ENCODE data around the gene FIGN.

The FIGN gene

GRCh38 chr2:163606878-163607277, 128.9 kb downstream of the FIGN start:
- H3K9me3 ChIP-seq (ENCODE audit: control insufficient read depth in 1 of 2, low read length in 2 of 2): no peaks in the 10 kb centered on the region
- H3K27ac ChIP-seq (ENCODE audit: low read length): no peak overlapping the region
- peaks cover 0 to 6% of the 10 kb centered on the region in 2 donors for H3K36me3 ChIP-seq (ENCODE audit: control insufficient read depth in 1 of 2, insufficient read depth in 2 of 2, low read length in 2 of 2)
- no peak overlapping the region for H3K4me3 ChIP-seq (ENCODE audit: low read depth in 1 of 2, low read length in 2 of 2)
- H3K27me3 ChIP-seq (ENCODE audit: low read depth, low read length): no peaks in the 10 kb centered on the region
- no peaks in the 10 kb centered on the region for H3K4me1 ChIP-seq (ENCODE audit: control insufficient read depth in 1 of 2, insufficient read depth in 2 of 2, low read length in 2 of 2)

GRCh38 chr2:163605779-163606178, 130.0 kb downstream of the FIGN start:
- Histone ChIP-seq H3K4me1 (ENCODE audit: control insufficient read depth in 1 of 2, insufficient read depth in 2 of 2, low read length in 2 of 2) (no peaks in the 10 kb centered on the region), H3K9me3 (ENCODE audit: control insufficient read depth in 1 of 2, low read length in 2 of 2) (no peaks in the 10 kb centered on the region), H3K27me3 (ENCODE audit: low read depth, low read length) (no peaks in the 10 kb centered on the region), H3K4me3 (ENCODE audit: low read depth in 1 of 2, low read length in 2 of 2) (no peak overlapping the region), H3K36me3 (ENCODE audit: control insufficient read depth in 1 of 2, insufficient read depth in 2 of 2, low read length in 2 of 2) (no peaks in the 10 kb centered on the region), H3K27ac (ENCODE audit: low read length) (no peak overlapping the region)

DNA sequence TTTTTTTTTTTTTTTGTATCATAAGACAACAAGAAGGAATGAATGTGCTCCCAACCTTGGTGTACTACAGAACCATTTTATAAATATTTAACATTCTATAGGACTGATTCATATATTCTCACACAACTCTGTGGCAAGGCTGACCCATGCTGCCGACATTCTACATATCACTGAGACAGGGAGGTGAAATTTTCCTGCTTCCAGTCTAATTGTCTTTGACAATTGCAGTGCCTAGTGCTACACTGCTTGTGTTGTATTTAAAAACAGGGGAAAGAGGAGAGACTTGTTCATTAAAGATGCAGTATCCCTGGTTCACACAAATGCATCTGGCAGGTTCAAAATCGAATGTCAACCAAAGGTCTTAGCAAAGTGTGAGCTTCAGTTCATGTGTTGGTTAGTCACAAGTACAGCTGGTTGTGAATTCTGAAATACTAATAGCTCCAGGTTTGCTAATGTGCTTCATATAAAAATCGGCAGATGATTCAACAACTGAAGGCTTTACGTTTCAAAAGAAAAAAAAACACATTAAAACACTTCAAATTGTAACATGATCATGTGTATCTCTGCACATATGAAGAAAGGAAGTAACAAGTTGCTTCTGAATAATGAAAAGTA, 130.8 kb downstream of the FIGN start:
- Histone ChIP-seq H3K4me1 (ENCODE audit: control insufficient read depth in 1 of 2, insufficient read depth in 2 of 2, low read length in 2 of 2) (no peaks in the 10 kb centered on the region), H3K9me3 (ENCODE audit: control insufficient read depth in 1 of 2, low read length in 2 of 2) (no peaks in the 10 kb centered on the region), H3K4me3 (ENCODE audit: low read depth in 1 of 2, low read length in 2 of 2) (no peak overlapping the region), H3K27ac (ENCODE audit: low read length) (no peak overlapping the region), H3K36me3 (ENCODE audit: control insufficient read depth in 1 of 2, insufficient read depth in 2 of 2, low read length in 2 of 2) (no peaks in the 10 kb centered on the region), H3K27me3 (ENCODE audit: low read depth, low read length) (no peaks in the 10 kb centered on the region)

DNA sequence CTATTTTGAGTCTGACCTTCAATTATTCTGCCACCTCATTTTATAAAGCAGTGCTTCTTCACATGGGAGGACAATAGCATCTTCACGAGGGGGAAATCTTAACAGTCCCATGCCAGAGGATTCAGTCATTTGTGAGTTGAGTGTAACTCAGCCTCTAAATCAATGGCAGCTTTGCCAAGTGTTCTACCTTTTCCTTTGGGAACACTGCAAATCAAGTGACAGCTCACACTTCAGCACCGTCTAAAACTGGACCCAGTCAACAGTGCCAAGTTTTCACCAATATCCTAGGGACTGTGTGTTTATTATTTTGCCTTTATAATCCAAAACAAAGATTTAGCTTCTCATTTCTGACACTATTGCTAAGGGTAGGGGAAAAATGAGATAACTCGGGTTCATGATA, 133.6 kb downstream of the FIGN start:
- H3K27me3 ChIP-seq (ENCODE audit: low read depth, low read length): no peaks in the 10 kb centered on the region
- no peaks in the 10 kb centered on the region for H3K4me1 ChIP-seq (ENCODE audit: control insufficient read depth in 1 of 2, insufficient read depth in 2 of 2, low read length in 2 of 2)
- H3K4me3 ChIP-seq (ENCODE audit: low read depth in 1 of 2, low read length in 2 of 2): no peak overlapping the region
- no peak overlapping the region for H3K27ac ChIP-seq (ENCODE audit: low read length)
- no peaks in the 10 kb centered on the region for H3K36me3 ChIP-seq (ENCODE audit: control insufficient read depth in 1 of 2, insufficient read depth in 2 of 2, low read length in 2 of 2)
- H3K9me3 ChIP-seq (ENCODE audit: control insufficient read depth in 1 of 2, low read length in 2 of 2): no peaks in the 10 kb centered on the region

GRCh38 chr2:163601377-163601776, 134.4 kb downstream of the FIGN start:
- no peak overlapping the region for H3K27ac ChIP-seq (ENCODE audit: low read length)
- H3K4me1 ChIP-seq (ENCODE audit: control insufficient read depth in 1 of 2, insufficient read depth in 2 of 2, low read length in 2 of 2): no peaks in the 10 kb centered on the region
- H3K27me3 ChIP-seq (ENCODE audit: low read depth, low read length): no peaks in the 10 kb centered on the region
- H3K9me3 ChIP-seq (ENCODE audit: control insufficient read depth in 1 of 2, low read length in 2 of 2): no peaks in the 10 kb centered on the region
- H3K4me3 ChIP-seq (ENCODE audit: low read depth in 1 of 2, low read length in 2 of 2): no peak overlapping the region
- no peaks in the 10 kb centered on the region for H3K36me3 ChIP-seq (ENCODE audit: control insufficient read depth in 1 of 2, insufficient read depth in 2 of 2, low read length in 2 of 2)

GRCh38 chr2:163600801-163601200, 135.0 kb downstream of the FIGN start:
- H3K9me3 ChIP-seq (ENCODE audit: control insufficient read depth in 1 of 2, low read length in 2 of 2): no peaks in the 10 kb centered on the region
- H3K36me3 ChIP-seq (ENCODE audit: control insufficient read depth in 1 of 2, insufficient read depth in 2 of 2, low read length in 2 of 2): no peaks in the 10 kb centered on the region
- no peak overlapping the region for H3K27ac ChIP-seq (ENCODE audit: low read length)
- no peaks in the 10 kb centered on the region for H3K4me1 ChIP-seq (ENCODE audit: control insufficient read depth in 1 of 2, insufficient read depth in 2 of 2, low read length in 2 of 2)
- no peaks in the 10 kb centered on the region for H3K27me3 ChIP-seq (ENCODE audit: low read depth, low read length)
- no peak overlapping the region for H3K4me3 ChIP-seq (ENCODE audit: low read depth in 1 of 2, low read length in 2 of 2)

DNA sequence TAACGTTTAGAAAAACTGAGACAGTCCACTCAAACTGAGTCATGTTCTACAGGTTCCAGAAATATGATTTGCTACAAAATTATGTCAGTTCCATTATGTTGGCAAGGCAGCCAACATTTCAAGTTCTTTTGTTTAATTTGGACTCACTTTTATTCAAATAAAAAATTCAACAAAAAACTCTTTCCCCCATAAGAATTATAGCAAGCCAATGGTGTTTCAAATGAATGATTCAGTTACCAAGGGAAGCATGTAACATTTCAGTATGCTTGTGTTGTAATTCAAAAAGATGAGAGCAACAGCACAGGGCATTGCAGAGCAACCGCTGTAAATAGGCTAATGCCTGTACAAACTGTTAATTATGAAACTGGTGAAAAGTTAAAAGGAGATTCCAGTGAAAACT, 140.8 kb downstream of the FIGN start:
- Histone ChIP-seq H3K27me3 (ENCODE audit: low read depth, low read length) (no peaks in the 10 kb centered on the region), H3K4me3 (ENCODE audit: low read depth in 1 of 2, low read length in 2 of 2) (no peak overlapping the region), H3K9me3 (ENCODE audit: control insufficient read depth in 1 of 2, low read length in 2 of 2) (no peaks in the 10 kb centered on the region), H3K27ac (ENCODE audit: low read length) (no peak overlapping the region), H3K36me3 (ENCODE audit: control insufficient read depth in 1 of 2, insufficient read depth in 2 of 2, low read length in 2 of 2) (no peaks in the 10 kb centered on the region), H3K4me1 (ENCODE audit: control insufficient read depth in 1 of 2, insufficient read depth in 2 of 2, low read length in 2 of 2) (no peaks in the 10 kb centered on the region)

GRCh38 chr2:163594497-163594896, 141.3 kb downstream of the FIGN start:
- Histone ChIP-seq H3K27me3 (ENCODE audit: low read depth, low read length) (no peaks in the 10 kb centered on the region), H3K4me1 (ENCODE audit: control insufficient read depth in 1 of 2, insufficient read depth in 2 of 2, low read length in 2 of 2) (no peaks in the 10 kb centered on the region), H3K4me3 (ENCODE audit: low read depth in 1 of 2, low read length in 2 of 2) (no peak overlapping the region), H3K9me3 (ENCODE audit: control insufficient read depth in 1 of 2, low read length in 2 of 2) (no peaks in the 10 kb centered on the region), H3K27ac (ENCODE audit: low read length) (no peak overlapping the region), H3K36me3 (ENCODE audit: control insufficient read depth in 1 of 2, insufficient read depth in 2 of 2, low read length in 2 of 2) (no peaks in the 10 kb centered on the region)

GRCh38 chr2:163593982-163594381, 141.8 kb downstream of the FIGN start:
- Histone ChIP-seq H3K4me1 (ENCODE audit: control insufficient read depth in 1 of 2, insufficient read depth in 2 of 2, low read length in 2 of 2) (no peaks in the 10 kb centered on the region), H3K9me3 (ENCODE audit: control insufficient read depth in 1 of 2, low read length in 2 of 2) (no peaks in the 10 kb centered on the region), H3K36me3 (ENCODE audit: control insufficient read depth in 1 of 2, insufficient read depth in 2 of 2, low read length in 2 of 2) (no peaks in the 10 kb centered on the region), H3K27ac (ENCODE audit: low read length) (no peak overlapping the region), H3K4me3 (ENCODE audit: low read depth in 1 of 2, low read length in 2 of 2) (no peak overlapping the region), H3K27me3 (ENCODE audit: low read depth, low read length) (no peaks in the 10 kb centered on the region)

GRCh38 chr2:163592954-163593622, 142.7 kb downstream of the FIGN start:
- Histone ChIP-seq H3K4me3 (ENCODE audit: low read depth in 1 of 2, low read length in 2 of 2) (no peak overlapping the region), H3K36me3 (ENCODE audit: control insufficient read depth in 1 of 2, insufficient read depth in 2 of 2, low read length in 2 of 2) (no peaks in the 10 kb centered on the region), H3K9me3 (ENCODE audit: control insufficient read depth in 1 of 2, low read length in 2 of 2) (no peaks in the 10 kb centered on the region), H3K27ac (ENCODE audit: low read length) (no peak overlapping the region), H3K27me3 (ENCODE audit: low read depth, low read length) (no peaks in the 10 kb centered on the region), H3K4me1 (ENCODE audit: control insufficient read depth in 1 of 2, insufficient read depth in 2 of 2, low read length in 2 of 2) (no peaks in the 10 kb centered on the region)

DNA sequence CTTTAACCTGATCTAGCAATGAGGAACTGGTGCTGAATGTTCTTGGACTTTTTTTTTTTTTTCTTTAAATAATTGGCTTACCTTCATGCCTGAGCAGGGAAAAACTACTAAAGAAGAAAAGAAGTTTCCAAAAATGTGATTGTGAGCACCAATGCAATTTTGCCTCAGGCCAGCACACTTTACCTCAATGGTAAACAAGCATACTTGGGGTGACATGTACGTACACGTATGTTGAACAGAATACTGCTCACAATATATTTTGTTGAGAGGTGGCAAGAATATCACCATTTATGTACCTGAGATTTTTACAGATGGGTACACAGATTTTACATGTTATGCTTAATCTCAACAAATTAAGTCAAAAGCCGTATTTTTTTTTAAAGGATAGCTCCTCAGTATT, 144.3 kb downstream of the FIGN start:
- no peak overlapping the region for H3K4me3 ChIP-seq (ENCODE audit: low read depth in 1 of 2, low read length in 2 of 2)
- no peak overlapping the region for H3K27ac ChIP-seq (ENCODE audit: low read length)
- H3K9me3 ChIP-seq (ENCODE audit: control insufficient read depth in 1 of 2, low read length in 2 of 2): no peaks in the 10 kb centered on the region
- H3K4me1 ChIP-seq (ENCODE audit: control insufficient read depth in 1 of 2, insufficient read depth in 2 of 2, low read length in 2 of 2): no peaks in the 10 kb centered on the region
- H3K36me3 ChIP-seq (ENCODE audit: control insufficient read depth in 1 of 2, insufficient read depth in 2 of 2, low read length in 2 of 2): no peaks in the 10 kb centered on the region
- no peaks in the 10 kb centered on the region for H3K27me3 ChIP-seq (ENCODE audit: low read depth, low read length)

DNA sequence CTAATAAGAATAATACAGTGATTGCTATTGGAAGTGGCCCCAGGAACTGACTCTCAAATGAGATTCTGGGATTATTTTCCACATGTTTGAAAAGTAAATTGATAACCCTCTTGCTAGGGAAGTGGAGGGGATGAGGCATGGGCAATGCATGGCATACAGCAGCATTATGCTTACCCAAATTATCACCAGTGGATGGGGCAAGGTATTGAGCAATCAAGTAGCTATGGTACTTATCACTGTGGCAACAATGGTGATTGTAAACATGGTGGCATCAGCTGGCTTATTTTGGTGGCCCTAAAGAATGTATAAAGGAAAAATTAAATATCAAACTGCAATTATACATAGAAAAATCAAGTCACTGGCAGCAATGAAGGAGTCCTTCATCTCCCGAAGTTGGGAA, 155.1 kb downstream of the FIGN start:
- Histone ChIP-seq H3K4me3 (ENCODE audit: low read depth in 1 of 2, low read length in 2 of 2) (no peak overlapping the region), H3K27me3 (ENCODE audit: low read depth, low read length) (no peaks in the 10 kb centered on the region), H3K4me1 (ENCODE audit: control insufficient read depth in 1 of 2, insufficient read depth in 2 of 2, low read length in 2 of 2) (no peaks in the 10 kb centered on the region), H3K27ac (ENCODE audit: low read length) (no peak overlapping the region), H3K36me3 (ENCODE audit: control insufficient read depth in 1 of 2, insufficient read depth in 2 of 2, low read length in 2 of 2) (no peaks in the 10 kb centered on the region), H3K9me3 (ENCODE audit: control insufficient read depth in 1 of 2, low read length in 2 of 2) (no peaks in the 10 kb centered on the region)

Measured in muscle layer of duodenum (tissue), 2 donors.